ENCODE measurements around the gene SH3PXD2A.

GRCh38 chr10:103776878-103777591 lies 78.3 kb downstream of the SH3PXD2A start:
- TF ChIP-seq CTCF (IDR thresholded peaks at IDR 0.05) (no peak), POLR2A (IDR thresholded peaks at IDR 0.05) (no peak)

Data from Peyer's patch (tissue), 4 donors.